Activated CD4-positive, alpha-beta T cell treated with anti-CD3 and anti-CD28 coated beads, Interleukin-2, amount 50 U/mL, for 16 hours (primary cell): ENCODE results near the gene GLS.
"Not testable (repeated sequence)": the region's sequence is repeated elsewhere in the genome, so short reads cannot be mapped to it uniquely, and the experiment has no call there.

Source experiments
- DNase-seq: peaks from one replicate; pipeline ENCODE4 v3.0.0-alpha.2; 2020

Gene GLS

DNA sequence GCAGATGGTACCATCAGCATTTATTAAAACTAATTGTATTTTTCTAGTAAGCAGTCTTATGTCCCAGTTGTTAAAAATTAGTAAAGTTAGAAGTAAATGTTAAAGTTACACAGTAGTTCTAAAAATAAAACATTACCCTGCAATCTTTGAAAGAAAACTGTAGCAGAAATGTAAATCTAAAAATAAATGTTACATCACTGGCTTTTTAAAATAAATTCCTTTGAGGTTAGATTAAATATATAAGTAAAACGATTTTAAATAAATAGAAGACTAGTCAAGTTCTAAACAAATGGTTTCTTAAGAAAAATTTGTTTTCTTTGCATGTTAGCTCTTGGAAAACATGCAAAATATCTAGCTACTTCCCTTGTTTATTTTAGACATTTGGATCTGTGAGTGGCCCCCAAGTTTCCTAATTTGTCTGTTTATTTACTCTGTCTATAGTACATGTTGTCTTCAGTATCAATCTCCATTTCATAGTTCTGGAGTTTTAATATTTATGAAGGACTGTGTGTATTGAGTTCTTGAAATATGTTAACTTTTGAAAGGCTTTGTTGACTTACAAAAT lies 58.2 kb downstream of the GLS start:
- DNase-seq, result no peak

DNA sequence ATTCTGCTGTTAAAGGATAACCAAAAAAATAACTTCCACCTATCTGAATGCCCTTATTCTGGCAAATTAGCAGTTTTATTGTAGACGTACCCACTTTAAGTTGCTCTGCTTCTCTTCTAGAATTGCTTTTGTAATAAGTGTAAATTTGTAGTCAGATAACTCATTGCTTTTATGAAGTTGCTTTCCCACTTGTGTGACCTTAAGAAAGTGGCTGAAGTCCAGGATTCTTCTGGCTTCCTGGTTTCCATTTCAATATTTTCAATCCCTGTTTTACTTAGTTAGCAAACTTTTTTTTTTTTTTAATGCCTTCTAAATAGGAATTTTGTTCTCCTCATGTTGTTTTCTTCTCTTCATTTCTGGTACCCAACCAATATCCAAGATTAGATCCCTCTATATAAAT lies 59.8 kb downstream of the GLS start:
- DNase-seq, result no peak

DNA sequence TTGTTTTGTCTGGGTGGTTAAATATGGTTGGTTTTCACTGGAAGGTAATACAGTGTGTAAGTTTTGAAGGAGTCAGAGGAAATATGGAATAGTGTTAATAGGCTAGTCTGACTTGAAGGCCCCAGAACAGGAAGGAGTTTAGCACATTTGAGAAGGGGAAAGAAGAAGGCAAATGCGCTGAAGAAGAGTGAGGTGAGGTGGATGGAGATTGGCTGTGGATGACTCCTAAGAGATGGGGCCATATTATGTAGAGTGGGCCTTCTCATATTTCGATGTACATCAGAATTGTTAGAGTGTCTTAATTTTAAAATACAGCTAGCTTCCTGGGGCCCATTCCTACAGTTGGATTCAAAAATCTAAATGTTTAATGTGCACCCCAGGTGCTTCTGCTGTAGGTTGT lies 61.0 kb downstream of the GLS start:
- DNase-seq, result no peak

DNA sequence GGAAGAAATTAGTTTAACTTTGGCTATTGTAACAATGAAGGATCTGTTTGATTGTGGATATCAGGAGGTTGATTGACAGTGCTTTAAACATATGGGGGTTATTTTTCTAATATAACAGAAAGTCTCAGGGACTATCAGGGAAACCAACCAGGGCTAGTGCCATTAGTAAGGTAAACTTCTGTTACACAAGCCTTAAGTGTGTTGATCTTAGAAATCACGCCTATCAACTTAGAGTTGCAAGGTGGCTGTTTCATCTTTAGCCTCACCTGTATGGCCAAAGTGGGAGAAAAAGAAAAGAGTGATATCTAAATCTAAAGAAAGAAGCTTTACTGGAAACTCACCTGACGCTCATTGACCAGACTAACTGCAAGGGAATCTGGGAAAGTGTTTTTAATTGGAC lies 62.1 kb downstream of the GLS start:
- DNase-seq, result no peak

DNA sequence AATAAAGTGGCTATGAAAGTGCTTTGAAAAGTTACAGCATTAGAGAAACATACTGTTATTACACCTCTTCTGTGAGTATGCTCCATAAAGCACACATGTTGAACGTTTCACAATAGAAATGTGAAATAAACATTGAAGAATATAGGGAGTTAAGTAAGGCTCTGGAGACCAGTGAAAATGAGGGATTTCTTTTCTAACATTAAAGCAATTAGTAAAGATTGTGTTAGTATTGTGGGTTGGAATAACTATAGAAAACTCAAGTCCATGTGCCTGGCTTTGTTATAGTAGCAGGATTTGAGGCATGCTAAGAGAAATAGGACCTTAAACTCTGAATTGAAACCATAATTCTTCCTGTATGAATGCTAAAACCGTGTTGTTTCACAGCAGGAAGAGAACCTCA lies 63.1 kb downstream of the GLS start:
- DNase-seq, result no peak

DNA sequence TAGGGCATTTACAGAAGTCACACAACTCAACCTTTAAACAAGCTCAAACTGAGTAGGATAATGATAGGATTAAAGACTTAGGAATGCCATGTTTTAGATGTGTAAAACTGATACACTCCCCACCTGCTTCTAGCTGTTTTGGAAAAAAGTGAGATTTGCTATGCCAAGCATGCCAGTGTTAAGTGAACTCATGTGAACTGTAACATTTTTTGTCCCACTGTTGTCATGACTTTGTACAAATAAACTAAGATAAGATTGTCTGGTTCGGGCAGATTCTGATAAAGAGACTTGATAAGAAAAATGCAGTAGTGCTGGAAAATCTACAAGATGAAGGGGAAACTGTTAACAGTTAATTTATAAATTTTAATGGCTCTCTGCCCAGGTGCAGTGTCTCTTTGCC lies 66.5 kb downstream of the GLS start:
- no peak for DNase-seq

DNA sequence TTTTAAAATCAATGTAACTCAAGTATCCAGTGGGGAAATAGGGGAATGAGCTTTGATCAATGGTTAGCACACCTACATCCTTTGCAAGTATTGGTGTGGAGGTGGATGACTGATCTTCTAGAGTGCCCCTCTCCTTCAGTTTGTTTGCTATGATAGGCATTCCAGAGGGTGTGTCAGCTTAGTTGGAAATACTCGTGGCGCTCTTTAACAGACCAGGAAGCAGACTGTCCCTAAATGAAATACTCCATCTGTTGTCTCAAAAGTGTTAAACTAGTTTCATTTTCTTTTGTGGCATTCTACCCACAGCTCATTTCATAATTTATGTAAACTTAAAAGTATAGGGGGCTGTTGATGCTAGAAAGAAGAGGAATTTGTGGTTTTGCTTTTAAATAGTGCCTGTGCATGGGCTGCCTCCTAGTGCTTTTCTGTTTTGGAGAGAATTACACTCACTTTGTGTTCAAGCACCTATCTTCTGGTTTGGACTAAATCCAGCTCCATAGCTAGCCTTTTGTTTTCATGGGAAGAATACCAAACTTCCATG lies 67.2 kb downstream of the GLS start:
- peak; percentile 35 for DNase-seq

DNA sequence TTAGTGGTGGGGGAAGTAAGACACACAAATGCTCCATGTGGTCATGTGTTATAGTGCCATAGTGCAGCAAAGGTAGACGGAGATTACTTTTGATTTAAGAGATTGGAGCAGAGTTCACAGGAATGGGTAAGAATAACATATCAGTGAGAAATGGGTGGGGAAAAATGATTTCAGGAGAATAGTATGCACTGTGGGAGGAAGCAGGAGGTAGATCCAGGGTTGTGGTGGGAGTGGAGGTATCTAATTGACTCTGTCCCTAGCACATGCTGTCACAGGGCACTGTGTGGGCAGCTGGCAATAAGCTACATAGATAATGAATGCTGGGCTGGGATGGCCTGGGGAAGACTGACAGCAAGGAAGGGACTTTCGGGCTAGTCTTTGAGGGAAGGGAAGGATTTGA lies 68.0 kb downstream of the GLS start:
- no peak for DNase-seq

DNA sequence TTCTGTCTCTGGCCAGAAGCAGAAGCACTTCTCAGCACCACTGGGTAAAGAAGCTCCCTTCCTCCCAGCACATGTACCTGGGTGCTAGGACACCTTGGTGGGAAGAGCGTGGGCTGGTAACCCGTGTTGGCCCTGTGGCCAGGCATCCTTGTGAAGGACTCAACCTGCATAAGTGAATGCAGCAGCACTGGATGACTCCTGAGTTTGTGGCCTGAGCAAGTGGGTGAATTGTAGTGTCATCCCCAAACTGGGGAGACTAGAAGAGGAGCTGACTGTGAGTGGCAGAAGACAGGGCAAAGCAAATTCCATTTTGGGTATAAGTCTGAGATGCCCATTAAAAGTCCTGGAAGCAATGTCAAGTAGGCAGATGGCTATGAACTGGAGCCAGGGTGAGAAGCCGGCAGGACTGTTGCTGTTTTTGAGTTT lies 70.0 kb downstream of the GLS start:
- DNase-seq, result no peak

DNA sequence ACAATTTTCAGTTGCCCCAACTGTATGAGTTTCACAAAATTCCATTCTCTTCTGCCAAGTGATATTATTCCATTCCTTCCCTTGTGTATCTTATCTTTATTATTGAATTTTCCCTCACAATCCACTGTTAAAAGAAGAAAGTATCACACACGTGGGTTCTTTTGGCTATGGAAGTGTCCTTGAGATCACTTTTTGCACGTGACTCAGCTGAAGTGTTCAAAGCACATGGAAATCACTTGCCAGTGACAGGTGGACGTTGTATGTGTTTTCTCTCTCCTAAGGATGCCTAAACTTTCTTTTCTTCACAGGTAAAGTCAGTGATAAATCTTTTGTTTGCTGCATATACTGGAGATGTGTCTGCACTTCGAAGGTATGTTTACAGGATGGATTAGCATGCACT lies 72.6 kb downstream of the GLS start:
- no peak for DNase-seq

DNA sequence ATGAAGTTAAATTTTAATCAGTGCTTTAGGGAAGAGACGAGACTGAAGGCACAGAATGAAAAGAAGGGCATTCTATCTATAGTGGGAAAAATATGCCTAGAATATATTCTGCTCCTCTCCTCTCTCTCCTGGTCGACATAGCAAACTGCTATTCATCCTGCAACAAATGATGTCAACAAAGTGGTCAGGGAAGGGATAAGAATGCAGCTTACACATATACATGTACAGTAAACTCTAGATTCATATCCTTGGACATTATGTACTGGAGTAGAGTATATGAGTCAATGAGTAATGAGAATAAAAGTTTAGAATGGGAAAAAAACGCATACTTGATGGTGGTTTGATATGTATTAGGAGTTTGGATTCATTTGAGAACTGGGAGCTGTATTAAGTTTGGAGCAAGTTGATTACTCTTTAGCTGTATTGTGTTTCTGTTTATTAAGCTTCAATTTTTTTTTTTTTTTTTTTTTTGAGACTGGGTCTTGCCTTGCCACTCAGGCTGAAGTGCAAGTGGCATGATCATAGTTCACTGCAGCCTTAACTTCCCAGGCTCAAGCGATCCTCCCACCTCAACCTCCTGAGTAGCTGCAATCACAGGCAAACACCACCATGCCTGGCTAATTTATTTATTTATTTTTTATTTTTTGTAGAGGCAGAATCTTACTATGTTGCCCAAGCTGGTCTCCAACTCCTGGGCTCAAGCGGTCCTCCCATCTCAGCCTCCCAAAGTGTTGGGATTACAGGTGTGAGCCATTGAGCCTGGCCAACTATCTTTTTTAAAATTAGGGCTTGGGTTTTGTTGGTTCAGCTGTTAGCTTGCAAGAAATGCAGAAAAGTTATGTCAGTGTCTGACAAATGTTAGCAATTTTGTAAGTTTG lies 79.5 kb downstream of the GLS start:
- no peak for DNase-seq

DNA sequence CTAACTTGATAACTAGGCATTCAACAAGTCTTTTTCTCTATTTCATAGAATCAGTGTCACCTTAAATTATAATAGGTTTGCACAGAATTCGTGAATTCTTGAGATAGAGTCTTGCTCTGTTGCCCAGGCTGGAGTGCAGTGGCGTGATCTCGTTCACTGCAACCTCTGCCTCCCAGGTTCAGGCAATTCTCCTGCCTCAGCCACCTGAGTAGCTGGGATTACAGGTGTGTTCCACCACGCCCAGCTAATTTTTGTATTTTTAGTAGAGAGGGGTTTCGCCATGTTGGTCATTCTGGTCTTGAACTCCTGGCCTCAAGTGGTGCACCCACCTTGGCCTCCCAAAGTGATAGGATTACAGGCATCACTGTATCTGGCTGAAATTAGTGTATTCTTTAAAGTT lies 80.5 kb downstream of the GLS start:
- not testable (repeated sequence) for DNase-seq

DNA sequence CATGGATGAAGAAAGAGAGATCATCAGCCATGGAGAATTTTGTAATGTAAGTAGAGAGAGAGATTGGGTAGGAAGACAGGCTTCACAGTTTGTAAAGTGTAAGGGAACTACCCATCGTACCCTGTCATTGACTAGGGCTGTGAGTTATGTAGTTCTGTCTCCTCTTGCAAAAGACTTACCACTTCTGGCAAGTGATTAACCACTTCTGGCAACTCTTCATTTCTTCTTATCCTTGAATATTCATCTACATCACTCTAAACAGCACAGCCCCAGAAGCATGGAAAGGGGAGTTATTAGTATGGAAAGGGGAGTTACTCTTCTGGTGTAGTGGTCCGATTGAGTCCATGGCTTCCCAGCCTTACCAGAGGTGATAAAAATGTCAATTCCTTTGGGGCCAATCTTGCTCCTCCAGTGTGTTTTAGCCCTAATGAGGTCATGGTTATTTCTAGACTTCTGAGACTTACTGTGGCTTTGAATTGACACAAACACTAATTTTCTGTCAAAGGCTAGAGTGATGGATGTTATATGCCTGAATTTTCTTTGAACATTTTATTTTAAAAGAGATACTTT lies 81.4 kb downstream of the GLS start:
- no peak for DNase-seq

DNA sequence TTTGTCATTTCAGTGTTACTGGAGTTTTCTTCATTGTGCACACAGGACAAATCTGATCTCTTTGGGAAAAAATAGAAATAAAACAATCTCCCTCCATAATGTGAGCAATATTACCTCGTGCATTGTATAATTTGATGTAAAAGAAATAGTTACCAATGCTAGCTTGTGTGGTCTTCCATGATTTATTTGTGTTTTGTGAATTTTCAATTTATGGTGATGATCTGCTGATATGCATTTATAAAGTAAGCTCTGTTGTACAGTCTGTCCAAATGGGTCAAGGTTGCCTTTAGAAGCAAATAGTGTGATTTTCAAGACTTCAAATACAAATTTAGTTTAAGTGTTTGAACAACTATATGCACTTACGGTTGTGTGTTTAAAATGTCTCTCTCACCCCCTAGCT lies 82.5 kb downstream of the GLS start:
- DNase-seq, result no peak

DNA sequence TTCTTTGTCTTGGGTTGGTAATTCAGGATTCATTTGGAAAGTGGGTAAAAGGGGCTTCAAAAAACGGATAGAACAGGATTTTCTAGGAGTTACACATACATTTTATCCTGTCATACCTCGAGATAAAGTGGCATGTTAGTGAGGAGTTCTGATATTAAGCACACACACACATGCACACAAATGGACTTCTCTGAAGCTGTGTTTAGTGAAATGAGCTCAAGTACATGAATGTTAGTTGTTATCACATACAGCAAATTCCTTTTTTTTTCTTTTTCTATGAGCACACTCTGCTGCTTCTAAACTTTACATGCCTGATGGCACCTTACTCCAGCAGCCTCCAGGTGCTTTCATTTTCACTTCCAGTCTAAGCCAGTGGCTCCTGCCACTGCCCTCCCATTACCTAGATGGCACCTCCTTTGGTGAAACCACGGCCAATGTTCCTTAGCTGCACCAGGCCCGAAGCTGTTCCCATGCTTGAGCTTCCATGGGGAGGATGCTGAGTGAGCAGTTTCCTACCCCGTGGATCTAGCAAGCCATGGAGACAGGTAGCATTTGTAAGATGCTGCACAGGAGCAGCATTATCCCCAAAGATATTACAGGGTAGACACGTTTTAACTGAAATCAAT lies 83.7 kb downstream of the GLS start:
- no peak for DNase-seq

DNA sequence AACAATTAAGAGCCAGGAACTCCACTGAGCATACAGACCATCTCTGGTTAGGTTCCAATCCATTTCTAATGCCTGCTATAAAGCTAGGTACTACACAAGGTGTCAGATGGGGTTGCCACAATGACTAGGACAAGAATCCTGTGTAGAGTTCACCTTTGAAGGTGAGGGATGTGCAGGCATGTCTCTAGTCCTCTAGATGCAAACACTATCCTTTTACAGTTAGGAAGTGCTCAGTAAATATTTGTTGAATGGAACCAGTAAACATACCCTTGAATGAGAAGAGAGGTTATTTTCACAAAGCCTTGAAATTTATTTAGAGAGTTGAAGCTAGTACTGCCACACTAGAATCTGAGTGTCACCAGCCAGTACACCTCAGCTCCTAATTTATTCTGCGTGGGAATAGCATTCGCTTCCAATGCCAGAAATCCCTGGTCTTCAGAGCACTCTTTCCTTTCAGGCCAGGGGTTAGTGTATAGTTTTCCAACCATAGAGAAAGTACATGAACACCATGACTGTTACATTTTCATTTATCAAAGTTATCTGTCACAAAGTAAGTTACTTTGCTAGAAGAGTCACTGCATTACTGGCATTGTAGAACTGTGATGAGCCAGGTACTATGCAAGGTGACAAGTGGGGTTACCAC lies 85.1 kb downstream of the GLS start:
- no peak for DNase-seq

DNA sequence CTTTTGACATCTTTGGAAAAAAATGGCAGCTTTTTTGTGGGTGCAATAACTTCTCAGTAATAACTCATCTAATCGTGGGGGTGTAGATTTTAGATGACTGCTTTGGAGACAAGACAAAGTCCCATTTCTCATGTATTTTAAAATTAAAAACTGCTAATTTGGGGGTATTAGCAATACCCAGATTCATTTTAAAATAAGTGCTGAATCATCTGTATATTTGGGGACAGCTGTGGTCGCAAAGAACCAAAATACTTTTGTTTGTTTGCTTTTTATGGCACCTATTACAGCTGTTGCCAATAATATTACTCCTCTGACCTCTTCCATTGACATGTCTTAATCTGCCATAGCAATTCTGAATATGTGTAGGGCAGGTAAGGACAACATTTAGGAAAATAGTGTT lies 87.9 kb downstream of the GLS start:
- DNase-seq, result no peak

DNA sequence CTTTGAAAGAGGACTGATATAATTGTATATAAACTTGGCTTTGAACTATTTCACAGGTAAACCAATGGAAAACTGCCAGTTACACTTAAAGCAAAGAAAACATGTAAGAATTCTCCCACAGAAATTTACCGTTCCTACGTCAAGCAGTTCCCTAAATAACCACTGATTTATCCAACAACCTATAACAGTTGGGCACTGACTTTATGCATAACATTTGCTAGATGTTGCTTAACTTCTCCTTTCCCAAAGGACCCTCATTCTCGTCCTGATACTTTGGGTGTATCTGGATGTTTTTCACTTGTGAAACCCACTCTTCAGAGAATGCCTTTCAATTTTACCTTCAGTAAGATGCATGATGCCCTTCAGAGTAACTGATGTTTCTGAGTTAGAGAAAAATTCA lies 89.5 kb downstream of the GLS start:
- no peak for DNase-seq

DNA sequence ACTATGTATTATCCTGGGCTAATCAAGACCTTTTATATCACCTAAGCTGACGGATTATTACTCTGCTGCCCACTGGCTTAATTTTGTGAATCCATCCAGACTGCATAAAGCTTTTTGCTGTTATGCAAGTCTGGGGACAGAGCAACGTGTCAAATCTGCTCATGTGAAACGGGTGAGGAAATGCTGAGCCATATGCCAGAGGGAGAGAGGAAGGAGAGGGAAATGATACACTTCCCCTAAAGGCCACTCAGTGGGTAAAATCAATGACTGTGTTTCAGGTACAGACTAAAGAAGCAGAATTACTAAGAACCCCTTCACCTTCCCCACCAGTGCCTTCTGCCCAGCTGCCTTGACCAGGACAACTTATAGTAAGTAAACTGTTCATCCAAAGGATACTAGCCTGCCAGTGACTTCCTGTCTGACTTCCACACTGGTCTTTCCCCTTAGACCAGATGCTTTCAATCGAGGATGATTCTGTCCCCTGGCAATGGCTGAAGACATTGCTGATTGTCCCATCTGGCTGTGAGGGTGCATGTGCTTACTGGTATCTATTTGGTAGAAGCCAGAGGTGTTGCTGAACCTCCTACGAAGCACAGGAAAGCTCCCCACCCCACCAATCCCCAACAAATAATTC lies 90.4 kb downstream of the GLS start:
- no peak for DNase-seq

DNA sequence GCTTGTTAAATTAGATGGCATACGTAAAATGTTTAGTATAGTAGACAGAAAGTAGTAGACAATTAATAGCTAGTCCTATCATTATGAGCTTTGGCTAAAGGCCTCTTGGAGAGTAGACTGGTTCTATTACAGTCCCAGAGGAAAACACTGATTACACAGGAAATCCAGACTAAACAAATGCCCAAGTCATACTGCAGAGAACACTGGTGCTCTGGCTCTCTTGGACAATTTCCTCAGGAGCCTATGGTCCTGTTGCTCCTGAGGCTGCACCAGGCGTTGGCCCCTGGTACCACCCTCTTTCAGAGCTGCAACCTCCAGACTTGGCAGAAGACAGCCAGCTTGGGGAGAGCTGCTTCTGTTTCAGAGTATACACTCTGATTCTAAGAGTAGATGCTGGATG lies 91.6 kb downstream of the GLS start:
- DNase-seq, result no peak

DNA sequence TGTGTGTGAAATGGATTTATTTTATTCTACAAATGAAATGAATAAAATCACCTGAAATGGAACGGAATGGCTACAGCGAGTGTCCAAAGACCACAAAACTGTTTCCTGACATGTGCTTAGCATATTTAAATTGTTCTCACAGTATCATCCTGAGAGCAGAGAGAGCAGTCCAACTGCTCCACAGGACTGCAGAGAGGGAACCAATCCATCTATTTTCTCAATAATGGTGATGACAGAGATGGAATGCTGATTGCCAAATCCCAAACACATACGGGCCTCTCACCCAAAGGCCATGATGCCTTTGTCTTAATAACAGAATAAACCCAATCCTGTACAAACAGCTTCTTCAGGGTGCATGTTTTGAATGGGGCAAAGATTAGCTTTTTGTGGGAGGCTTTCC lies 92.2 kb downstream of the GLS start:
- no peak for DNase-seq

DNA sequence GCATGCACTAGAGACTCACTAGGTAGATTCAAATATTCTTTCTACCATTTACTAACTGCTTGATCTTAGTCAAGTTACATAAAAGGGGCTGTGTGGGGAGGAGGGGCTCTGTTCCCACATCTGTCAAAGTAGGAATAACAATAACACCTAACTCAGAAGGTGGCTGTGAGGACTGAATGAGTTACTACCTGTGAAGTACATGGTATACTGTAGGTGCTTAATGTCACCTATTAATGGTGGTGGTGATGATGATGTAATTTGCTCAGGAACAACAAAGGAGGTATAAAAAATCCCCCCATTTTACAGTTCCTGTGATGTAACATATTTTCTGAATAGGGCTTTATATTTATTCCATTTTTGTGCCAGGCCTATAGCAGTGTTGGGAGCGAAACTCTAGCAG lies 92.6 kb downstream of the GLS start:
- DNase-seq, result no peak
